ENCODE results near the gene TNNI3K.

TNNI3K gene

DNA sequence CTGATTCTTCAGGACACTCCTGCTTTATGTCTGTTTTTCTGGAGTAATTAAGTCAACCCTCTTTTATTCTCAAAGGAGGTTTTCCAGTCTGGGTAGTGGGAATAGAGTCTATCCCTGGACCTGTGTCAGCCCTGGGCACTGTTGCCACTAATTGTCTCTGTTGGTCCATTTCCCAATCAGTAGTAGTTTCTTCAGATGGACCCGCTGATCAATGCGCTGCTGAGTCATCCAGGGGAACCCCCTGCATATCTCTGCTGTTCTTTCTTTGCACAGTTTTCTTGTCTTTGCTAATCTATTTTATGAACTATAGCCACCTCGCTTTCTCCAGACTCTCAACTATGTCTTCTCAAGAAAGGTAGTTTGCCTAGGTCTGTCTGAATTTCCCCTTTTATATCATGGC, 82.5 kb downstream of the TNNI3K start:
- no peak for DNase-seq

DNA sequence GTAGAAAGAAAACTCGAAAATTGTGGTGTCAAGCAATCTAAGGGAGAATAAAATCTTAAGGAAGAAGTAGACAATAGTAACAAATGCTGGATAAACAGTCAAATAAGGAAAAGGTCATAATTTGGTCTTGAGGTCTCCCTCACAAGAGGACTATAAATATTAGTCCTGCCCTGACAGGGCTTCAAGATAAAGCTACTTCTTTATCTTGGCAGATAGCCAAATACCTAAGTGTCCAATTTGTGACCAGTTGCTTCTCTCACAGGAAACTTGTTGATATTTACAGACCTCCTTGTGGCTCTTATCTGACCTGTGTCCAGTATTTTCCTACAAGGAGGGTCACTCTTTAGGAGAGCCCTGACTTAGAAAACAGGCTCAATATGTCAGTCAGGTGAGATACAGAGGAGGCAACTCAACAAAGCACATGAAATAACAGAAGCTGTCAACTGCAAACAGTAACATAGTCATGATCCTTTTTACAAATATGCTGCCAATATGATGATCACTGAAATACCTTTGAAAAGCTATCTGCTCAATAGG, 88.8 kb downstream of the TNNI3K start:
- no peak for DNase-seq

- DNase-seq, result no peak
Observed at GRCh38 chr1:74324684-74325448, 89.7 kb downstream of the TNNI3K start.

- DNase-seq, result no peak
Observed at GRCh38 chr1:74328851-74329250, 93.7 kb downstream of the TNNI3K start.

GRCh38 chr1:74333244-74333643, 98.1 kb downstream of the TNNI3K start:
- no peak for DNase-seq

GRCh38 chr1:74334147-74334546, 99.0 kb downstream of the TNNI3K start:
- DNase-seq, result no peak

- no peak for DNase-seq
Observed at GRCh38 chr1:74340656-74341055, 105.5 kb downstream of the TNNI3K start.

DNA sequence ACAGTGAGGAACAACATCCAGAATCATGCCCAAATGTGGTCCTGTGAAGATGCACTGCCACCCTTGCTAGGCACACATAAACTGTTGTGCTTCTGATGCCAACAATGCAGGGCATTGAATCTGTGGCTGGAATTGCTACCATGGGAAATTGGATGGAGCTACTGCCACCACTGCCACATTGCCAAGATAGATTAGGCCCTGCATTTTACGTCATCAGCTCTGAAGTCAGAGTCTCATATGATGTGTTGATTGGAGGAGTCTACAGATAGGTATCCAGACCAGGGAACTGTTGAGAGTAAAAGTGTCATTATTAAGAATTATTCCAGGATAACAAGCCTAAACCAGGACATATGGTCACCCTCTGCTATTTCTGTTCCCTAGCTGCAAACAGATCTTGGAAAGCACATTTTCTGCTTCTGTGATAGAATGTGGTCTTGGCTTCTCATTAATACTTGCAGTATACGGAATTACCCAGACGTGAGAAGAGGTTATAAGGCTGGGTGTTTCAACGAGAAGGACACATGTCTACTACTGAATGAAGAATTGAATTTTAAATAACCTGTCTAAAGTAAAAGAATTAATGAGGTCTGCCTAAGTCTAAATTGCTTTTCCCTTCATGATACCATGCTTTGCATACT, 106.6 kb downstream of the TNNI3K start:
- no peak for DNase-seq

DNA sequence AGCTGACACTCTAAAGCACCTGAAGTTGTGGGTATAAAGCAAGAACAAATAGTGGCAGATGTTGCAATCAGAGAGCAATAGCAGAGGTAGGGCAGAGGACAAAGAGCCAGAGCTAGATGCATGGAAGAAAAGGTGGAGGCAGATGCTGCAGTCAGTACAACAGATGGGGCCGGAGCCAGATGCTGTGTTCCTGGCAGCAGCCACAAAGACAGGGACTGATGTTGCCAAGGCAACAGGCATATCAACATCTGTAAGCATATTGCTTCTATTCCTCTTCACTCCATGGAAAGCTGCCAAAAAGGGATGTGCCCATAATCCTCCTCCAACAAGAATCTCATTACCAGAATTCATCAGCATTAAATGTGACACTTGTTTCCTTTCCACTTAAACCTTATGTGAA, 108.0 kb downstream of the TNNI3K start:
- no peak for DNase-seq

- DNase-seq, result no peak
Observed at GRCh38 chr1:74344387-74344786, 109.2 kb downstream of the TNNI3K start.

DNA sequence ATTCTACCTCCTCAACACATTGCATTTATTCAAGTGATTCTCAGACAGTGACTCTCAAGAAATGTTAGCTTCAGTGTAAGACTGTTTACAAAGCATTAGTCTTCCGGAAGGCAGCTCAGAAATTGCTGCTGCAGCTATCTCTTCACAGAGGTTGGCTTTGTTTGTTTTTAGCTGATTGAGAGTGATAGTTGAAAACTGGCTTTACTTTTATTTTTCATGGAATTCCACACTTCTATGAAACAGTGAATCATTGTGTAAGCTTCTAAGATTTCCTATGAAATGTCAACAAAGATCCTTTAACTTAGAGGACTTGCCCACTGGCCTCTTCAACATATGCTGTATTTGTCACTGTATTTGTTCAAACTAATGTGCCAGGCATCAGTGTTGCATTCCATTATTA, 121.3 kb downstream of the TNNI3K start:
- no peak for DNase-seq

GRCh38 chr1:74357150-74357549, 122.0 kb downstream of the TNNI3K start:
- no peak for DNase-seq

DNA sequence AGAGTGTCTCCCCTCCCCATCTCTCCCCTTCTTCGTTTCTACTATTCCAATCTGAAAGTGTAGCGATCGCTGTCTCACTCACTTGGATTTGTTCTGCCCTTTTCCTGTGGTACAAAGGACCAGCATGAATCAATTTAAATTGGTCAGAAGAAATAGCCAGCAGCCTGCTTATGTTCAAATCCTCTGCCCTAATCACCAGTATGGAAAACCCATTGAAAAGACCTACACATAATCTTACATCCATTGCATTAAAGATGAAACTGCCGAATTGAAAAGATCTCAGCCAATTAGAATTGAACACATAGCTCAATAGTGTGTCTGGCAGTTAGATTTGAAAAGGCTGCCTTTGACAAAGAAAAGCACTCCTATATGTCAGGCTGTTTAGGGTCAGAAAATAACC, 122.6 kb downstream of the TNNI3K start:
- no peak for DNase-seq

DNA sequence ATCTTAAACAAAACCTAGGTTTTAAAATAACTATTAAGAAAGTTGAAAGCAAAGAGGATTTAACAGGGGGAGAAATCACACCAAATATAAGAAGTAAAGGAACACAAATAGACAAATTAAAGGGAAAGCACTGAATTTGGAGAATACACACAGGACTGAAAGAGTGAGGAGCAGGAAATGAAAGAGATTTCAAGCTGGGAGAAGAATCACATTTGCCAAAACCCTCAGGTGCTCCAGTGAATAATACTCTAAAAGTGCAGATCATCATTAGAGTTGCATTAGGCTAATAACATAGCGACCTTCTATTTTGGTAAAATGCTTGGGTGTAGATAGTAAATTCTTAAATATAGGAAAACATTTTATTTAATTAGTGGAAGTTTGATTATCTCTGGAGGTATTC, 127.5 kb downstream of the TNNI3K start:
- DNase-seq, result no peak

- DNase-seq, result no peak
Observed at GRCh38 chr1:74363220-74363619, 128.0 kb downstream of the TNNI3K start.

GRCh38 chr1:74367175-74367813, 132.1 kb downstream of the TNNI3K start:
- no peak for DNase-seq

- DNase-seq, result no peak
Observed at GRCh38 chr1:74368335-74368734, 133.1 kb downstream of the TNNI3K start.

DNA sequence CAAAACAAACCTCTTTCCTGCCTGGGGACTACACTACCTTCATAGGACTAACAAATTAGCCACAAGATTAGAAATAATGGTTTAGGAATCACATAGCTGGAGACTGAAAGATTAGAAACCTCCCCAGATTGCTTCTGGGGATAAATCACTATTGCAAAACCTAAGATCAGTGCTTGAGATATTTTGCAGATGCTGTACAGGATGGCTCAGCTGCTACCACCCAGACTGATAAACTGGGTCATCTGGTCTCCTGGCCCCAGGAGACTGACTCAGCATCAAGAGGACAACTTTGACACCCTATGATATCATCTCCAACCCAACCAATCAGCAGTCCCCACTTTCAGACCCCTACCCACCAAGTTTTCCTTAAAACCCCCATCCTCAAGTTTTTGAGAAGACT, 140.2 kb downstream of the TNNI3K start:
- no peak for DNase-seq

DNA sequence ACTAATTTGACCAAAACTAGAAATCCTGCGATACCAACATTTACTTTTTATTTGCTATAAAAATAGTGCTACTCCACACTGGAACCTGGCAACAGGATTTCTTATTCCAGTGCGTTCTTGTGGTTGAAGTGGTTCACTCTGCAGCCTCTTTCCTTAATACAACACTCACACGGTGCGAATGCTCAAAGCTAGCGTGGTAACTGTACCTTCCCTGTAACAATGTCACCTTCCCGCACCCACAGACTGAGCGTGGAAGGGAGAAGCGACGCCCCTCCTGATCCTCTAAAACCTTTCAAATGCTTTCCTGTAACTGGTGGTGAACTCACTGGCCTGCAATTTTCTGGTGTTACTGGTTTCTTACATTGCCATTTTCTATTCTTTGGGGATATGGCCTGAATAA, 145.1 kb downstream of the TNNI3K start:
- DNase-seq, result no peak

DNA sequence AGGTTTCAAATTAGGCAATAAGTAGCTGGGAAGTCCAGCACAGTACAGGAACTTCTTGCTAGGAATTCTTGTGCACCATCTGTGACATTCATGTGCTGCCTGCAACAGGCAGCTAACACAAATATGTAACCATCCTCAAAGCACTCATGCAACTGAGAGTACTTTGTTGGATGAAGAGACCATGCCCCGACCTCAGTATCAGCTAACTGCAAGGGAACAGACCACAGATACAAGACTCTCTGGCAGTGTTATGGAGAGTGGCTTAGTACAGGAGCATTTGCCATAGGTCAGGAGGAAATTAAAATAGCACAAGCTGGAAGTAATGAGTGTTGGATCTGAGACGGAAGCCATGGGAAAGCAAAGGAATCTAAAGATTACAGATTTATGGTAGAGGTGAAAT, 153.7 kb downstream of the TNNI3K start:
- DNase-seq, result no peak

DNA sequence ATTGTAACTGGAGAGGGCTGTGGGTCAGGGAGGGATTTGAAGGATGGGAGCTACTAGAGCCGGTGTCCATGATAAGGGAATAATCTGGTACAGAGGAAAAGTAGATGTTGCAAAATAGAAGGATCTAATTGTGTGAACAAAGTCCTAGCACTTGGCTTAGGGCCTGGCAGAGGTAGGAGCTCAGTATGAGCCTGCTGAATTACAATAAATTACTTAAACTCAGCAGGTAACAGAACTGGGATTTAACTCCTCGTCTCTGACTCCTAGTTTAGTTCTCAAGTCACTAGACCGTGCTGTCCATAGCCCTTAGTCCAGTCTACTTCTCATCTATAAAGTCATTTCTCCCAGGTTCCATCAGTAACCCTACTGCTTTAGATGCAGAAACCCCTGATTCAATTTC, 157.0 kb downstream of the TNNI3K start:
- DNase-seq, result no peak

- DNase-seq, result no peak
Observed at GRCh38 chr1:74392840-74393239, 157.7 kb downstream of the TNNI3K start.

DNA sequence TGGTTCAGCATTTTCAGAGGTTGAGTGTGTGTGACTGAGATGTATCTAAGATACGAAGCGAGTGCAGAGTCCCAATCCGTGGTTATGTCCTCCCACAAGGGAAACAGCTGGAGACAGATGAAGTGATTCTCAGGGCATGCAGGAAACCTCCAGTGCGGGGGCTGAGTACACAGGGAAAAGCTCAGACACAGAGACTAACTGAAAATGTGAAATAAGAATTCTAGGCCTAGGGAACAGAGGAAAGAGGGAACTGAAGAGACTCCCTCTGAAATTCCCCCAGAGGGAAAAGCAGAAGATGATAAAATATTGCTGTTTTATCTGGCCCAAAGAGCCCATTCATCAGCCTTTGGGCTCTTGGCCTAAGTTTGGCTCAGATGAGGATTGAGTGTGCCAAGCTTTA, 160.4 kb downstream of the TNNI3K start:
- no peak for DNase-seq

- DNase-seq, result no peak
Observed at GRCh38 chr1:74396462-74396861, 161.3 kb downstream of the TNNI3K start.

Measured in NCI-H526 treated with DMSO at 0.1 percent for 48 hours (cell line).